Panc1 (cell line): ENCODE results near the gene JAG1. TPM values are rescaled to one million over a fixed set of nuclear protein-coding genes. Genes with fewer than 3 reads are reported as not detected.

Experiments used
- ATAC-seq: fragments of 200-7000 bp; cut with Tn5 transposase; 2 replicates; pipeline ENCODE4 v1.9.1; 2020; ENCODE audit warnings: mild to moderate bottlenecking, moderate library complexity
- BruUV-seq: library from RNA; stranded (reverse); fragments of 400-500 nt; replicated peaks from 2 replicates; lab custom pipeline; 2021; lab: Mats Ljungman, UMichigan
- CTCF ChIA-PET: fragments of 300-600 bp; sonication (Branson Sonifier 250); formaldehyde crosslinking; loops from one replicate; lab custom pipeline; 2022; ENCODE audit warnings: antibody characterized with exemption; lab: Charles Lee
- POLR2A ChIA-PET: fragments of 300-600 bp; sonication (Branson Sonifier 250); formaldehyde crosslinking; loops from one replicate; lab custom pipeline; 2022; ENCODE audit warnings: antibody characterized with exemption; lab: Charles Lee
- DNase-seq: peaks from one replicate; pipeline ENCODE4 v3.0.0-alpha.2; 2010; ENCODE audit warnings: low read depth, low spot score
- H3K27ac ChIP-seq: 2 replicates; pipeline ENCODE4 v1.5.1; 2011; ENCODE audit warnings: mild to moderate bottlenecking, low read length, inconsistent platforms
- H3K27me3 ChIP-seq: fragments of 200-500 bp; sonication (Bioruptor generic); 2 replicates; pipeline ENCODE4 v1.6.0; 2014; ENCODE audit warnings: low read length, inconsistent platforms; ENCODE audit not compliant: control insufficient read depth, insufficient read depth
- H3K36me3 ChIP-seq: fragments of 200-500 bp; sonication (Bioruptor generic); 2 replicates; pipeline ENCODE4 v1.5.1; 2014; ENCODE audit warnings: inconsistent platforms, mild to moderate bottlenecking, low read length, moderate library complexity; ENCODE audit not compliant: control insufficient read depth, insufficient read depth
- H3K4me1 ChIP-seq: 2 replicates; pipeline ENCODE4 v1.5.1; 2011; ENCODE audit warnings: inconsistent platforms, mild to moderate bottlenecking, low read length, moderate library complexity; ENCODE audit not compliant: control insufficient read depth, insufficient read depth
- H3K4me3 ChIP-seq, 2 experiments: 2 replicates each; pipeline ENCODE4 v1.5.1; 2011 to 2012; ENCODE audit warnings: low read depth in 2 of 2, low read length in 2 of 2, mild to moderate bottlenecking in 2 of 2, inconsistent platforms in 1 of 2, moderate library complexity in 1 of 2
- H3K9me3 ChIP-seq: fragments of 200-500 bp; sonication (Bioruptor generic); 2 replicates; pipeline ENCODE4 v1.5.1; 2014; ENCODE audit warnings: low read depth, mild to moderate bottlenecking, inconsistent platforms, low read length, moderate library complexity; ENCODE audit not compliant: control insufficient read depth, insufficient read depth
- CTCF ChIP-seq: fragments of 450-650 bp; IDR thresholded peaks from 2 replicates; pipeline ENCODE4 v1.5.1; 2017; ENCODE audit warnings: mild to moderate bottlenecking
- POLR2AphosphoS5 ChIP-seq: IDR thresholded peaks from 2 replicates; pipeline ENCODE4 v1.6.1; 2012; ENCODE audit warnings: mild to moderate bottlenecking, low read depth, low read length, moderate library complexity
- REST ChIP-seq, 2 experiments: IDR thresholded peaks; 2 replicates each; pipeline ENCODE4 v1.6.1; 2011 to 2012; ENCODE audit warnings: low read depth in 2 of 2, control low read depth in 1 of 2, low read length in 1 of 2, mild to moderate bottlenecking in 1 of 2, moderate library complexity in 1 of 2; ENCODE audit not compliant: insufficient read depth in 1 of 2
- SIN3A ChIP-seq: IDR thresholded peaks from 2 replicates; pipeline ENCODE4 v1.6.1; 2012; ENCODE audit warnings: low read depth, mild to moderate bottlenecking, low read length, moderate library complexity, borderline replicate concordance; ENCODE audit not compliant: insufficient read depth
- TCF7L2 ChIP-seq: IDR thresholded peaks from 2 replicates; pipeline ENCODE4 v1.6.1; 2011; ENCODE audit warnings: mild to moderate bottlenecking, low read depth, low read length, inconsistent platforms
- in situ Hi-C: cut with HindIII; loops from 2 replicates; pipeline ENCODE4 v1.10.0; 2016; ENCODE audit warnings: low sequenced_read_pairs, low pct_unique_long_range_greater_than_20kb
- intact Hi-C: fragments of 100-400 bp; cut with micrococcal nuclease; formaldehyde crosslinking; loops from one replicate; pipeline ENCODE4 v1.10.0; 2022; ENCODE audit not compliant: unreplicated experiment
- total RNA-seq: library from RNA; stranded (reverse); gene quantifications from one replicate; pipeline ENCODE4 v1.2.1, GENCODE V29; 2021; ENCODE audit not compliant: unreplicated experiment

JAG1 gene
- total RNA-seq, 1 experiment from 2014 or later, result 21.2 TPM

GRCh38 chr20:10683537-10683936, 9.7 kb upstream of the JAG1 start:
- POLR2A ChIA-PET, result interaction anchor here (0.6 kb wide), 1 partner anchor 11 kb away, joined by 3 read pairs; no protein-coding TSS in a partner anchor
- Histone ChIP-seq H3K27me3 (no peaks in the 10 kb centered on the region), H3K27ac (no peak overlapping the region), H3K36me3 (no peaks in the 10 kb centered on the region), H3K4me3 (no peak overlapping the region), H3K4me1 (no peaks in the 10 kb centered on the region), H3K9me3 (no peaks in the 10 kb centered on the region)
- ATAC-seq (no peak), DNase-seq (no peak)
- intact Hi-C loops (no loop called here), in situ Hi-C loops (no loop called here)
- CTCF ChIA-PET, result no interaction called here
- TF ChIP-seq CTCF (no peak), SIN3A (no peak), REST (IDR thresholded peaks at IDR 0.05; ENCODE audit: insufficient read depth in 1 of 2, low read depth in 2 of 2, low read length in 1 of 2) (no peak), TCF7L2 (no peak), POLR2AphosphoS5 (no peak)
- no TSS peak for BruUV-seq

GRCh38 chr20:10682939-10683338, 9.1 kb upstream of the JAG1 start:
- H3K27ac ChIP-seq, result no peak overlapping the region
- no peaks in the 10 kb centered on the region for H3K4me1 ChIP-seq
- no peaks in the 10 kb centered on the region for H3K27me3 ChIP-seq
- no TSS peak for BruUV-seq
- ChIA-PET CTCF (no interaction called here), POLR2A (interaction anchor here (0.6 kb wide), 1 partner anchor 10 kb away, joined by 3 read pairs; no protein-coding TSS in a partner anchor)
- ATAC-seq (no peak), DNase-seq (no peak)
- H3K9me3 ChIP-seq, result no peaks in the 10 kb centered on the region
- no peak overlapping the region for H3K4me3 ChIP-seq
- in situ Hi-C loops (no loop called here), intact Hi-C loops (no loop called here)
- TF ChIP-seq REST (IDR thresholded peaks at IDR 0.05; ENCODE audit: insufficient read depth in 1 of 2, low read depth in 2 of 2, low read length in 1 of 2) (no peak), CTCF (no peak), TCF7L2 (no peak), SIN3A (no peak), POLR2AphosphoS5 (no peak)
- H3K36me3 ChIP-seq, result no peaks in the 10 kb centered on the region
